Sigmoid colon (tissue), 7 donors: ENCODE measurements around the gene MTFMT. TPM values are rescaled to one million over a fixed set of nuclear protein-coding genes. Genes with fewer than 3 reads are reported as not detected.
A peak's percentile ranks its signal among the peaks of the same experiment; 100 is the strongest.

Experiments
- DNase-seq: peaks from one replicate; pipeline ENCODE4 v3.0.0-alpha.2; 2019
- H3K27ac ChIP-seq, 4 donors: fragments of 200-600 bp; sonication (generic); one replicate each; pipeline ENCODE4 v1.5.1; 2016 to 2019; ENCODE audit warnings: mild to moderate bottlenecking in 1 of 4
- H3K27me3 ChIP-seq, 3 donors: fragments of 200-600 bp; sonication (generic); one replicate each; pipeline ENCODE4 v1.5.1; 2019; ENCODE audit warnings: mild to moderate bottlenecking in 1 of 3
- H3K36me3 ChIP-seq, 4 donors: fragments of 200-600 bp; sonication (generic); one replicate each; pipeline ENCODE4 v1.5.1; 2016 to 2019
- H3K4me1 ChIP-seq, 4 donors: fragments of 200-600 bp; sonication (generic); one replicate each; pipeline ENCODE4 v1.5.1; 2017 to 2019
- H3K4me3 ChIP-seq, 4 donors: fragments of 200-600 bp; sonication (generic); one replicate each; pipeline ENCODE4 v1.5.1; 2017 to 2019; ENCODE audit warnings: mild to moderate bottlenecking in 2 of 4, moderate library complexity in 1 of 4
- H3K9me3 ChIP-seq, 4 donors: fragments of 200-600 bp in 3 of 4; sonication (generic) in 3 of 4; one replicate each; pipeline versions ENCODE4 v1.5.1 to v1.6.1; 2013 to 2019
- CTCF ChIP-seq, 4 experiments: fragments of 450-650 bp in 3 of 4; fragments of 200-600 bp in 1 of 4; IDR thresholded peaks; one replicate each; pipeline ENCODE4 v1.5.1; 2016 to 2019; ENCODE audit warnings: antibody characterized with exemption in 4 of 4, mild to moderate bottlenecking in 3 of 4, moderate library complexity in 2 of 4
- EP300 ChIP-seq, 4 donors: sonication (generic); formaldehyde crosslinking; IDR thresholded peaks; one replicate each; pipeline ENCODE4 v1.6.1; 2017; ENCODE audit warnings: antibody characterized with exemption in 4 of 4
- POLR2A ChIP-seq, 2 donors: fragments of 450-650 bp; IDR thresholded peaks; one replicate each; pipeline ENCODE4 v1.6.1; 2016; ENCODE audit warnings: antibody characterized with exemption in 2 of 2, mild to moderate bottlenecking in 2 of 2, moderate library complexity in 2 of 2
- POLR2AphosphoS5 ChIP-seq, 4 donors: sonication (generic); formaldehyde crosslinking; IDR thresholded peaks; one replicate each; pipeline ENCODE4 v1.6.1; 2017; ENCODE audit warnings: antibody characterized with exemption in 4 of 4
- WGBS, 2 donors: extraction: QIAGEN DNeasy Blood & Tissue Kit; methylation state at CpG; one replicate each; pipeline ENCODE4 v1.1.7; 2013; 5-methylcytosine and 5-hydroxymethylcytosine counted together
- intact Hi-C: fragments of 100-400 bp; cut with DNase I; formaldehyde crosslinking; loops from one replicate; pipeline ENCODE4 v1.15.1; 2023
- polyA plus RNA-seq, 3 donors: library from polyadenylated mRNA; stranded (reverse); fragments of 200-250 nt; gene quantifications; one replicate each; pipeline ENCODE4 v1.2.3, GENCODE V29; 2013
- total RNA-seq, 4 donors: library from RNA; depleted of rRNA; stranded (reverse); fragments of >200 nt; gene quantifications; one replicate each; pipeline ENCODE4 v1.1.0, GENCODE V29; 2016
- donor health status: healthy with polysubstance abuse.
- donor health status: Bipolar disorder and iron deficiency.
- donor health status: healthy.

Gene MTFMT
- total and polyA plus RNA-seq, 7 donors = 10.7 to 43.6 (median 31.3) TPM

GRCh38 chr15:65056868-65057548 is 27.6 kb upstream of the MTFMT start:
- DNase-seq = no peak
- H3K27me3 ChIP-seq = no peaks in the 10 kb centered on the region
- peak overlapping the region; percentile 4 to 95 (median 19) for H3K27ac ChIP-seq
- WGBS, 2 donors = 63 to 79% methylated on average over 8 of the region's 8 CpGs
- H3K36me3 ChIP-seq = peaks cover 0 to 52% (median 22%) of the 10 kb centered on the region in 4 donors
- H3K4me1 ChIP-seq = peaks cover 0 to 41% (median 34%) of the 10 kb centered on the region in 4 donors
- TF ChIP-seq CTCF (IDR thresholded peaks at IDR 0.05) = no peak
- TF ChIP-seq EP300 (IDR thresholded peaks at IDR 0.05) = no peak
- no peak for TF ChIP-seq POLR2A (IDR thresholded peaks at IDR 0.05)
- no peak for TF ChIP-seq POLR2AphosphoS5 (IDR thresholded peaks at IDR 0.05)
- intact Hi-C loops = no loop called here
- no peaks in the 10 kb centered on the region for H3K9me3 ChIP-seq
- no peak overlapping the region for H3K4me3 ChIP-seq

GRCh38 chr15:65056106-65056505 is 26.7 kb upstream of the MTFMT start:
- DNase-seq = no peak
- TF ChIP-seq CTCF (IDR thresholded peaks at IDR 0.05) = no peak
- TF ChIP-seq EP300 (IDR thresholded peaks at IDR 0.05) = no peak
- TF ChIP-seq POLR2AphosphoS5 (IDR thresholded peaks at IDR 0.05) = no peak
- no peak for TF ChIP-seq POLR2A (IDR thresholded peaks at IDR 0.05)
- 82 to 87% methylated on average over 9 of the region's 9 CpGs for WGBS, 2 donors
- Histone ChIP-seq H3K27ac (peak overlapping the region; percentile 35 to 76 (median 66)), H3K27me3 (no peaks in the 10 kb centered on the region), H3K4me1 (peaks cover 0 to 34% (median 29%) of the 10 kb centered on the region in 4 donors), H3K4me3 (no peak overlapping the region), H3K9me3 (no peaks in the 10 kb centered on the region), H3K36me3 (peaks cover 0 to 55% (median 22%) of the 10 kb centered on the region in 4 donors)
- intact Hi-C loops = no loop called here

- no peaks in the 10 kb centered on the region for H3K27me3 ChIP-seq
- peaks cover 0 to 57% (median 22%) of the 10 kb centered on the region in 4 donors for H3K36me3 ChIP-seq
- peak overlapping the region; percentile 35 to 76 (median 66) for H3K27ac ChIP-seq
- peaks cover 0 to 29% (median 23%) of the 10 kb centered on the region in 4 donors for H3K4me1 ChIP-seq
- TF ChIP-seq EP300 (IDR thresholded peaks at IDR 0.05) = no peak
- no peak for TF ChIP-seq POLR2A (IDR thresholded peaks at IDR 0.05)
- no peak for TF ChIP-seq POLR2AphosphoS5 (IDR thresholded peaks at IDR 0.05)
- TF ChIP-seq CTCF (IDR thresholded peaks at IDR 0.05) = no peak
- DNase-seq = no peak
- WGBS, 2 donors = 31 to 46% methylated on average over 6 of the region's 6 CpGs
- no peaks in the 10 kb centered on the region for H3K9me3 ChIP-seq
- no peak overlapping the region for H3K4me3 ChIP-seq
- intact Hi-C loops = no loop called here
Observed at GRCh38 chr15:65055201-65055870, 25.9 kb upstream of the MTFMT start.

- Histone ChIP-seq H3K4me1 (peaks cover 0 to 31% (median 25%) of the 10 kb centered on the region in 4 donors), H3K36me3 (peaks cover 0 to 57% (median 22%) of the 10 kb centered on the region in 4 donors), H3K27me3 (no peaks in the 10 kb centered on the region), H3K27ac (peak overlapping the region; percentile 35 to 76 (median 66)), H3K4me3 (no peak overlapping the region), H3K9me3 (no peaks in the 10 kb centered on the region)
- intact Hi-C loops = loop anchor here (1.0 kb wide), 2 partner anchors 29 to 47 kb away; no protein-coding TSS in a partner anchor
- peak; percentile 91 for DNase-seq
- 69 to 77% methylated on average over 26 of the region's 26 CpGs for WGBS, 2 donors
- no peak for TF ChIP-seq EP300 (IDR thresholded peaks at IDR 0.05)
- no peak for TF ChIP-seq POLR2A (IDR thresholded peaks at IDR 0.05)
- TF ChIP-seq POLR2AphosphoS5 (IDR thresholded peaks at IDR 0.05) = peak in 2 of 4 donors; percentile 8 to 30
- peak; percentile 90 to 97 (median 95) for TF ChIP-seq CTCF (IDR thresholded peaks at IDR 0.05)
Observed at GRCh38 chr15:65054333-65055200, 25.1 kb upstream of the MTFMT start.
